Measurements from ENCODE around the gene CCSER1.

DNA sequence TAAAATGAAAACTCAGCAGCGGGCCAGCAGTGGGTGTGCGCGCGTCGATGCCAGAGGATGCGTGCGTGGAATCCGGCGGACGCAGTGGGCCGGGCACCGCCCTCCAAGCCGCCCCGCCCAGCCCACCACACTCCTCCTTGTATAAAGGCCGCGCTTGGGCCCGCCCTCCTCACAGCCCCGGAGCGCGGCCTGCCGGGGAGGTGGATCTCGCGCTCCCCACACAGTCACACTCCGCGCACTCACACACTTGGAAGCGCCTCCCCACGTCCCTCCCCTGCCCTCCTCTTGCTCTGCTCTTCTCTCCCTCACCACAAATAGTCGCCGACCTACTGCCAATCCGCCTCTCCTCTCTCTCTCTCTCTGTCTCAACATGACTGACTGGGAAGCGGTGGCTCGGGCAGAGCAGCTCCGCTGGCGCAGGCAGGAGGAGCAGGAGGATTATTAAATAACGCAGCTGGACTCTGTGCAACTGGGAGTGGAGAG, at the start of gene CCSER1:
- TF ChIP-seq ASH2L (IDR thresholded peaks at IDR 0.05; ENCODE audit: low read length) (no peak), TAF1 (IDR thresholded peaks at IDR 0.05; ENCODE audit: low read depth, low read length) (no peak)
- TF ChIP-seq, protein P1, sequence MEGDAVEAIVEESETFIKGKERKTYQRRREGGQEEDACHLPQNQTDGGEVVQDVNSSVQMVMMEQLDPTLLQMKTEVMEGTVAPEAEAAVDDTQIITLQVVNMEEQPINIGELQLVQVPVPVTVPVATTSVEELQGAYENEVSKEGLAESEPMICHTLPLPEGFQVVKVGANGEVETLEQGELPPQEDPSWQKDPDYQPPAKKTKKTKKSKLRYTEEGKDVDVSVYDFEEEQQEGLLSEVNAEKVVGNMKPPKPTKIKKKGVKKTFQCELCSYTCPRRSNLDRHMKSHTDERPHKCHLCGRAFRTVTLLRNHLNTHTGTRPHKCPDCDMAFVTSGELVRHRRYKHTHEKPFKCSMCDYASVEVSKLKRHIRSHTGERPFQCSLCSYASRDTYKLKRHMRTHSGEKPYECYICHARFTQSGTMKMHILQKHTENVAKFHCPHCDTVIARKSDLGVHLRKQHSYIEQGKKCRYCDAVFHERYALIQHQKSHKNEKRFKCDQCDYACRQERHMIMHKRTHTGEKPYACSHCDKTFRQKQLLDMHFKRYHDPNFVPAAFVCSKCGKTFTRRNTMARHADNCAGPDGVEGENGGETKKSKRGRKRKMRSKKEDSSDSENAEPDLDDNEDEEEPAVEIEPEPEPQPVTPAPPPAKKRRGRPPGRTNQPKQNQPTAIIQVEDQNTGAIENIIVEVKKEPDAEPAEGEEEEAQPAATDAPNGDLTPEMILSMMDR (IDR thresholded peaks at IDR 0.05; ENCODE audit: control extremely low read depth in 1 of 3, insufficient read depth in 1 of 3, low read depth in 1 of 3, low read length in 3 of 3): no peak; a peak in 1 of 4 replicates
